Ishikawa (cell line): ENCODE results near the gene PTER.

Experiments
- CREB1 ChIP-seq: IDR thresholded peaks from 2 replicates; pipeline ENCODE4 v1.6.1; 2012; ENCODE audit warnings: low read depth
- MAX ChIP-seq: IDR thresholded peaks from 2 replicates; pipeline ENCODE4 v1.6.1; 2012
- RAD21 ChIP-seq: IDR thresholded peaks from 2 replicates; pipeline ENCODE4 v1.6.1; 2012; ENCODE audit warnings: low read depth
- REST ChIP-seq: IDR thresholded peaks from 2 replicates; pipeline ENCODE4 v1.6.1; 2012; ENCODE audit warnings: low read depth, mild to moderate bottlenecking
- ZBTB7A ChIP-seq: IDR thresholded peaks from 2 replicates; pipeline ENCODE4 v1.6.1; 2012; ENCODE audit warnings: low read depth

GRCh38 chr10:16521311-16522016, 84.7 kb downstream of the PTER start, which contains the start of gene C1QL3:
- TF ChIP-seq ZBTB7A (no peak), CREB1 (no peak), REST (no peak), MAX (no peak), RAD21 (no peak)
